Nephron progenitor cell (in vitro differentiated cells): Measurements from ENCODE around the gene MCU.

Experiments
- DNase-seq: peaks from one replicate; pipeline ENCODE4 v3.0.0; 2021
- H3K27ac Mint-ChIP-seq: 2 replicates; pipeline ENCODE4 v1.8.0; 2021; ENCODE audit warnings: mild to moderate bottlenecking, moderate library complexity, mixed read lengths
- H3K27me3 Mint-ChIP-seq: 2 replicates; pipeline ENCODE4 v1.8.0; 2021; ENCODE audit warnings: mild to moderate bottlenecking, low read depth, mixed read lengths; ENCODE audit not compliant: poor library complexity
- H3K36me3 Mint-ChIP-seq: 2 replicates; pipeline ENCODE4 v1.8.0; 2021; ENCODE audit warnings: low read depth, mixed read lengths
- H3K4me1 Mint-ChIP-seq: 2 replicates; pipeline ENCODE4 v1.8.0; 2021; ENCODE audit warnings: mixed read lengths
- H3K4me3 Mint-ChIP-seq: 2 replicates; pipeline ENCODE4 v1.8.0; 2021; ENCODE audit warnings: mild to moderate bottlenecking, moderate library complexity, mixed read lengths
- H3K9me3 Mint-ChIP-seq: 2 replicates; pipeline ENCODE4 v1.8.0; 2021; ENCODE audit warnings: mild to moderate bottlenecking, moderate library complexity, mixed read lengths
- CTCF ChIP-seq: fragments of 200-600 bp; sonication (generic); IDR thresholded peaks from 2 replicates; pipeline ENCODE4 v1.5.0; 2021; ENCODE audit warnings: antibody characterized with exemption

MCU gene

DNA sequence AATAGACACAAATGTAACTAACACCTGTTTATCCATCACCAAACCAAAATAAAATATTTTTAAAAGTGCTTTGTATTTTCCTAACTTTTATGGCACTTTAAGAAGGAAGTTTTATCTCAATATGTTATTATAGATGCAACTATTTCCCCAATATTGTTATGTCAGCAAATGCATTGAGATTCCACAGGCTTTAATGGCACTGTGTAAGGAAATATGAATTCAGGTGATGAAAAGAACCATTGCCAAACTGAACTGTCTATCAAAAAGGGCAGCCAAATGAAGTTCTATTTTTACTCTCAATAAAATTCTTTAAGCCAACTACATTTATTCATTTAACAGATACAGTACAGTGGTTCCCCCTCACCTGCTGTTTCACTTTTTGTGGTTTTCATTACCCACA, 134.4 kb downstream of the MCU start:
- TF ChIP-seq CTCF, result no peak
- Mint-ChIP-seq H3K9me3 (peaks cover 16% of the 10 kb centered on the region), H3K36me3 (peaks cover 12% of the 10 kb centered on the region), H3K4me3 (no peak overlapping the region), H3K27me3 (no peaks in the 10 kb centered on the region), H3K27ac (no peak overlapping the region), H3K4me1 (peaks cover 22% of the 10 kb centered on the region)
- no peak for DNase-seq

- H3K9me3 Mint-ChIP-seq, result peaks cover 3% of the 10 kb centered on the region
- no peaks in the 10 kb centered on the region for H3K36me3 Mint-ChIP-seq
- no peaks in the 10 kb centered on the region for H3K27me3 Mint-ChIP-seq
- no peak overlapping the region for H3K27ac Mint-ChIP-seq
- DNase-seq, result no peak
- TF ChIP-seq CTCF, result no peak
- peaks cover 37% of the 10 kb centered on the region for H3K4me1 Mint-ChIP-seq
- no peak overlapping the region for H3K4me3 Mint-ChIP-seq
Measured at GRCh38 chr10:72828294-72828693, 136.4 kb downstream of the MCU start.

GRCh38 chr10:72830625-72831024, 138.7 kb downstream of the MCU start:
- Mint-ChIP-seq H3K36me3 (no peaks in the 10 kb centered on the region), H3K27me3 (no peaks in the 10 kb centered on the region), H3K4me1 (peaks cover 37% of the 10 kb centered on the region), H3K9me3 (no peaks in the 10 kb centered on the region), H3K4me3 (no peak overlapping the region), H3K27ac (no peak overlapping the region)
- TF ChIP-seq CTCF, result no peak
- DNase-seq, result no peak

GRCh38 chr10:72831696-72832409, 139.9 kb downstream of the MCU start:
- no peak for DNase-seq

DNA sequence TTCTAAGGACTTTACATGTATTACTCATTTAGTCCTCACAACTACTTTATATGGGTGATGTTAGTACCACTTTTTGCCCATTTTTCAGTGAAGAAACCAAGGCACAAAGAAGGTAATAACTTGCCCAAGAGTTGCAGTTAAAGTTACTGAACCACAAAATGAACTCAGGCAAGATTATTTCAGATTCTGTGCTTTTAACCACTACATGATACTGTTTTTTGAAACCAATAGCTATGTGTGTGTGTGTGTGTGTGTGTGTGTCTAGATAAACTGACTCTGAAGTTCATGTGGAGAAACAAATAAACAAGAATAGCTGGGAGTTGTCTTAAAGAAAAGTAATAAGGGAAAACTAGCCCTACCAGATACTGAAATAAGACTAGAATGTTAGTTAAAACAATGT, 140.8 kb downstream of the MCU start:
- peaks cover 37% of the 10 kb centered on the region for H3K4me1 Mint-ChIP-seq
- no peak overlapping the region for H3K4me3 Mint-ChIP-seq
- no peaks in the 10 kb centered on the region for H3K9me3 Mint-ChIP-seq
- no peak for DNase-seq
- TF ChIP-seq CTCF, result no peak
- H3K36me3 Mint-ChIP-seq, result no peaks in the 10 kb centered on the region
- H3K27ac Mint-ChIP-seq, result peak overlapping the region; percentile 31
- H3K27me3 Mint-ChIP-seq, result no peaks in the 10 kb centered on the region

More at GRCh38 chr10:72831696-72832409, 139.9 kb downstream of the MCU start:
- no peak for TF ChIP-seq CTCF
- peaks cover 37% of the 10 kb centered on the region for H3K4me1 Mint-ChIP-seq
- no peaks in the 10 kb centered on the region for H3K36me3 Mint-ChIP-seq
- H3K27ac Mint-ChIP-seq, result peak overlapping the region; percentile 2
- no peaks in the 10 kb centered on the region for H3K27me3 Mint-ChIP-seq
- H3K9me3 Mint-ChIP-seq, result no peaks in the 10 kb centered on the region
- H3K4me3 Mint-ChIP-seq, result no peak overlapping the region

DNA sequence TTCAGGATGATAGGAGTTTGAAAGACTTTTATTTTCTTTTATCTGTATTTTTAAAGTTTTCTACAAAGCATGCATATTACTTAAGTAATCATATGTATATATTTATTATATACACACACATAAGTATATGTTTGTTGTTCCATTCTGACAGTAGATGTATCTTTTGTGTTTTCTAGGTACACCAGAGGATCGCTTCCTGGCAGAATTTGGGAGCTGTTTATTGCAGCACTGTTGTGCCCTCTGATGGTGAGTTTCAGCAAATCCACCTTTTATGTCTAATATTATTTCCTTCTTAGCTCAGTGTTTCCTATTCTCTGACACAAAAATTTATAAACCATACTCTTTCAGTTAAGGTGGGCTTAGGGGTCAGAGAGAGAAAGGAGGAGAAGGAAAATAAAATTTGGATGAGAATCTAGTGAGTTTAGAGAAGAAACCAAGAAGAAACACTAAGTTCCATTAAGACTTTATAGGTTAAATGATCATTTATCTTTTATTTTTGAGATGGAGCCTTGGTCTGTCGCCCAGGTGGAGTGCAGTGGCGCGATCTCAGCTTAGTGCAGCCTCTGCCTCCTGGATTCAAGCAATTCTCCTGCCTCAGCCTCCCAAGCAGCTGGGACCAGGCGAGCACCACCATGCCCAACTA, 142.4 kb downstream of the MCU start:
- H3K4me1 Mint-ChIP-seq, result peaks cover 31% of the 10 kb centered on the region
- no peak overlapping the region for H3K27ac Mint-ChIP-seq
- peaks cover 3% of the 10 kb centered on the region for H3K36me3 Mint-ChIP-seq
- peak; percentile 9 for DNase-seq
- H3K9me3 Mint-ChIP-seq, result no peaks in the 10 kb centered on the region
- peak; percentile 53 for TF ChIP-seq CTCF
- no peaks in the 10 kb centered on the region for H3K27me3 Mint-ChIP-seq
- no peak overlapping the region for H3K4me3 Mint-ChIP-seq
